ENCODE results near the gene ZNF277. TPM values are rescaled to one million over a fixed set of nuclear protein-coding genes. Genes with fewer than 3 reads are reported as not detected.

ZNF277 gene
- total RNA-seq, 1 experiment from 2014 or later = 12.8 TPM

- POLR2A ChIA-PET = no interaction called here
- TF ChIP-seq POLR2AphosphoS5 (IDR thresholded peaks at IDR 0.05; ENCODE audit: low read depth, low read length) = no peak
- TF ChIP-seq TCF7L2 (IDR thresholded peaks at IDR 0.05; ENCODE audit: low read depth, low read length) = no peak
- TF ChIP-seq REST (IDR thresholded peaks at IDR 0.05; ENCODE audit: insufficient read depth in 1 of 2, low read depth in 2 of 2, low read length in 1 of 2) = no peak
- TF ChIP-seq CTCF (IDR thresholded peaks at IDR 0.05) = no peak
- TF ChIP-seq SIN3A (IDR thresholded peaks at IDR 0.05; ENCODE audit: borderline replicate concordance, insufficient read depth, low read depth, low read length) = no peak
- CTCF ChIA-PET = no interaction called here
Observed at GRCh38 chr7:112252691-112253090, 46.2 kb downstream of the ZNF277 start.

GRCh38 chr7:112254156-112254555, 47.7 kb downstream of the ZNF277 start:
- in situ Hi-C loops (cut with HindIII; ENCODE audit: low pct_unique_long_range_greater_than_20kb, low sequenced_read_pairs) = no loop called here
- BruUV-seq (replicated peaks) = no TSS peak
- intact Hi-C loops (cut with micrococcal nuclease; ENCODE audit: unreplicated experiment) = no loop called here
- DNase-seq (ENCODE audit: low read depth, low spot score) (no peak), ATAC-seq (no peak)
- CTCF ChIA-PET = no interaction called here
- H3K4me1 ChIP-seq (ENCODE audit: control insufficient read depth, insufficient read depth, low read length) = no peaks in the 10 kb centered on the region; the same call in 1 of the 2 replicates
- no peak overlapping the region for H3K27ac ChIP-seq (ENCODE audit: low read length)
- TF ChIP-seq SIN3A (IDR thresholded peaks at IDR 0.05; ENCODE audit: borderline replicate concordance, insufficient read depth, low read depth, low read length) (no peak), CTCF (IDR thresholded peaks at IDR 0.05) (no peak)
- no peaks in the 10 kb centered on the region for H3K36me3 ChIP-seq (ENCODE audit: control insufficient read depth, insufficient read depth, low read length)
- H3K9me3 ChIP-seq (ENCODE audit: control insufficient read depth, insufficient read depth, low read depth, low read length) = no peaks in the 10 kb centered on the region
- POLR2A ChIA-PET = no interaction called here
- no peaks in the 10 kb centered on the region for H3K27me3 ChIP-seq (ENCODE audit: control insufficient read depth, insufficient read depth, low read length)
- H3K4me3 ChIP-seq (ENCODE audit: low read depth in 2 of 2, low read length in 2 of 2) = no peak overlapping the region

More at GRCh38 chr7:112252691-112253090, 46.2 kb downstream of the ZNF277 start:
- H3K27me3 ChIP-seq (ENCODE audit: control insufficient read depth, insufficient read depth, low read length) = no peaks in the 10 kb centered on the region
- no peak overlapping the region for H3K27ac ChIP-seq (ENCODE audit: low read length)
- no peak for ATAC-seq
- in situ Hi-C loops (cut with HindIII; ENCODE audit: low pct_unique_long_range_greater_than_20kb, low sequenced_read_pairs) = no loop called here
- no peak overlapping the region for H3K4me3 ChIP-seq (ENCODE audit: low read depth in 2 of 2, low read length in 2 of 2)
- no TSS peak for BruUV-seq (replicated peaks)
- H3K4me1 ChIP-seq (ENCODE audit: control insufficient read depth, insufficient read depth, low read length) = no peaks in the 10 kb centered on the region; the same call in 1 of the 2 replicates
- no peaks in the 10 kb centered on the region for H3K9me3 ChIP-seq (ENCODE audit: control insufficient read depth, insufficient read depth, low read depth, low read length)
- no peak for DNase-seq (ENCODE audit: low read depth, low spot score)
- intact Hi-C loops (cut with micrococcal nuclease; ENCODE audit: unreplicated experiment) = no loop called here
- H3K36me3 ChIP-seq (ENCODE audit: control insufficient read depth, insufficient read depth, low read length) = no peaks in the 10 kb centered on the region
